Left lobe of liver (tissue), 2 donors: ENCODE results near the gene BRD1. TPM values are rescaled to one million over a fixed set of nuclear protein-coding genes. Genes with fewer than 3 reads are reported as not detected.

Source experiments
- ATAC-seq: fragments of 200-7000 bp; cut with Tn5 transposase; one replicate; pipeline ENCODE4 v1.9.1; 2020; ENCODE audit warnings: mild to moderate bottlenecking, moderate library complexity
- DNase-seq: peaks from one replicate; pipeline ENCODE4 v3.0.0-alpha.2; 2020; ENCODE audit warnings: low spot score
- total RNA-seq: library from RNA; stranded (reverse); gene quantifications from one replicate; pipeline ENCODE4 v1.2.1, GENCODE V29; 2021
- donor health status: DM: no; HTN: no; CAD: no; lungs with moderate emphysema.
- donor health status: DM: no; HTN: yes; CAD: no.

The BRD1 gene
- 17.9 TPM for total RNA-seq

GRCh38 chr22:49827853-49828598 lies at the start of gene BRD1:
TSS of gene BRD1 (minus strand) at chr22:49827873. CDS start at chr22:49824317, 3,556 bp downstream.
- ATAC-seq (peak; percentile 81), DNase-seq (peak; percentile 71)

- DNase-seq (no peak), ATAC-seq (no peak)
Observed at GRCh38 chr22:49873228-49873940, 45.7 kb upstream of the BRD1 start.

GRCh38 chr22:49872347-49872746 lies 44.7 kb upstream of the BRD1 start:
- DNase-seq (no peak), ATAC-seq (no peak)

GRCh38 chr22:49871482-49871881 lies 43.8 kb upstream of the BRD1 start:
- DNase-seq, result no peak
- no peak for ATAC-seq

GRCh38 chr22:49869845-49870712 lies 42.4 kb upstream of the BRD1 start:
- DNase-seq, result no peak
- no peak for ATAC-seq

GRCh38 chr22:49869086-49869830 lies 41.6 kb upstream of the BRD1 start:
- DNase-seq, result no peak

GRCh38 chr22:49867303-49868265 lies 39.9 kb upstream of the BRD1 start:
- DNase-seq, result no peak
- ATAC-seq, result peak; percentile 20

More at GRCh38 chr22:49869086-49869830, 41.6 kb upstream of the BRD1 start:
- no peak for ATAC-seq

GRCh38 chr22:49866646-49867045 lies 39.0 kb upstream of the BRD1 start:
- no peak for DNase-seq
- no peak for ATAC-seq

- no peak for ATAC-seq
Observed at GRCh38 chr22:49866134-49866533, 38.5 kb upstream of the BRD1 start.

GRCh38 chr22:49865156-49865555 lies 37.5 kb upstream of the BRD1 start:
- DNase-seq (no peak), ATAC-seq (no peak)

More at GRCh38 chr22:49866134-49866533, 38.5 kb upstream of the BRD1 start:
- no peak for DNase-seq

- DNase-seq (no peak), ATAC-seq (no peak)
Observed at GRCh38 chr22:49863931-49864330, 36.3 kb upstream of the BRD1 start.

- DNase-seq (no peak), ATAC-seq (no peak)
Observed at GRCh38 chr22:49862496-49862776, 34.8 kb upstream of the BRD1 start.

GRCh38 chr22:49861642-49862495 lies 34.2 kb upstream of the BRD1 start:
- no peak for ATAC-seq
- DNase-seq, result no peak

GRCh38 chr22:49858827-49859226 lies 31.2 kb upstream of the BRD1 start:
- no peak for ATAC-seq

GRCh38 chr22:49856766-49857618 lies 29.3 kb upstream of the BRD1 start:
- no peak for ATAC-seq
- no peak for DNase-seq

More at GRCh38 chr22:49858827-49859226, 31.2 kb upstream of the BRD1 start:
- DNase-seq, result no peak

- DNase-seq, result no peak
- no peak for ATAC-seq
Observed at GRCh38 chr22:49856343-49856742, 28.7 kb upstream of the BRD1 start.

GRCh38 chr22:49855251-49855911 lies 27.7 kb upstream of the BRD1 start:
- ATAC-seq (no peak), DNase-seq (no peak)
